NCI-H774 (cell line): ENCODE data around the gene IRF4.

Experiments
- DNase-seq: peaks from one replicate; lab custom pipeline; 2025; lab: John Stamatoyannopoulos, UW

Gene IRF4

DNA sequence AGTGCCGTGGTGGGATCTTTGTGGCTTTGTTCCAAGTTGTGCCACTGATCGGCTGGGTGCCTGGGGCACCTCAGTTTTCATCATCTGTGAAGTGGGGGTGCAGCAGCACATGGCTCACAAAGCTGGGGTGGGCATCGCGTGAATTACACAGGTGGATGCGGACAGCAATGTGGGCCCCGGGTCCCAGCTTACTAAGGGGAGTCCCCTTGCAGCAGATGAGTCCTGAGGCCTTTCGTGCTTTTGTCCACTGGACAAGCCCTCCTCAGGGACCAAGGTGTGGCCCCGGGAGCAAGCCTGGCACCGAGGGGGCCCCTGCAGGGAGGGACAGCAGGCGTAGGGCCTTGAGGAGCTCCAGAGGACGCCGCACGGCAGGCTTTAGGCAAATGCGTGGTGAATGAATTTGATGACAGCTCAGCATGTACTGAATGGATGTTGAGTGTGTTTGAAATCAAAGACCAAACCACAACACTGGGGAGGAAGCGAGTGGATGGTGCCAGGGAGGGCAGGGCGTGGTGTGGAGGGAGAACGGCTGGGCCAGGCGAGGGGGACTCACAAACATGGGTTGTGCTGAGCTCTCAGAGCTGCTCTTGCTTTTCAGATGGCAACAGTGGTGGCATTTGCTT lies 53.2 kb downstream of the IRF4 start:
- no peak for DNase-seq

DNA sequence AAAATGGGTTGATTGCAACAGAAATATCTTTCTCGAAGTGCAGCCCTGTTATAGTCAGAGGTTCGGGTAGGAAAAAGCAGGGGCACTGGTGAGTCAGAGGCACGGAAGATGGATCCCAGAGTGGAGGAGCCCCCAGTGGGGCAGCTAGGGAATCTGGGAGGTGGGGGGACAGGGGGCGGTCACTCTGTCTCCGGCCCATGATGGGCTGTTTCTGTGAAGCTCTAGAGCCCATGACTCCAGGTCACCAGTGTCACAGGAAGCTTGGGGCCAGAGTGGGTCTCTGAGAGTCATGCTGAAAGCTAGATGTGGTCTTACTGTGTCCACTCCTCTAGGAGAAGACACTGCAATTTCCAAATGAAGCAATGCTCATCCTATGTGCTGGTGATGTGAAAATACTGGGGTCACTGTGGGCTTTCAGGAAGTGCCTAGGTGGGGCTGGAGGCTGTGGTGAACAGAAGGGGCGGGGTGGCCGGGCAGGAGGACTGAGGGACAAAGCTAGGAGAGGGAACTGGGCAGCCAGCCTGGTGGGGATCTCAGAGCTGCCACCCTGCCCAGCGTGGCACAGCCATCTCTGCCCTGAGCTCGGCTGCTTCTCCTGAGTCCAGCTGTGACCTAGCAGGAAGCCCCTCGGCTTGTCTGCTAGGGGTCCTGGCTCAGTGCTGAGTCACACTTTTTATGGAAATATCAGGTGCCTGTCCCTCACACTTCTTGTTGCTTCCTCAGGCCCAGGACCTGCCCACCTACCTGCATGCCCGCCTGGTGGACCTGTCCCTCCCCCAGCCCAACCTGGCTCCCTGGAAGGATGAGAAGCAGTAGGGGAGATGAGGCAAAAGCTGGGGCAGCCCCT lies 54.2 kb downstream of the IRF4 start:
- no peak for DNase-seq

DNA sequence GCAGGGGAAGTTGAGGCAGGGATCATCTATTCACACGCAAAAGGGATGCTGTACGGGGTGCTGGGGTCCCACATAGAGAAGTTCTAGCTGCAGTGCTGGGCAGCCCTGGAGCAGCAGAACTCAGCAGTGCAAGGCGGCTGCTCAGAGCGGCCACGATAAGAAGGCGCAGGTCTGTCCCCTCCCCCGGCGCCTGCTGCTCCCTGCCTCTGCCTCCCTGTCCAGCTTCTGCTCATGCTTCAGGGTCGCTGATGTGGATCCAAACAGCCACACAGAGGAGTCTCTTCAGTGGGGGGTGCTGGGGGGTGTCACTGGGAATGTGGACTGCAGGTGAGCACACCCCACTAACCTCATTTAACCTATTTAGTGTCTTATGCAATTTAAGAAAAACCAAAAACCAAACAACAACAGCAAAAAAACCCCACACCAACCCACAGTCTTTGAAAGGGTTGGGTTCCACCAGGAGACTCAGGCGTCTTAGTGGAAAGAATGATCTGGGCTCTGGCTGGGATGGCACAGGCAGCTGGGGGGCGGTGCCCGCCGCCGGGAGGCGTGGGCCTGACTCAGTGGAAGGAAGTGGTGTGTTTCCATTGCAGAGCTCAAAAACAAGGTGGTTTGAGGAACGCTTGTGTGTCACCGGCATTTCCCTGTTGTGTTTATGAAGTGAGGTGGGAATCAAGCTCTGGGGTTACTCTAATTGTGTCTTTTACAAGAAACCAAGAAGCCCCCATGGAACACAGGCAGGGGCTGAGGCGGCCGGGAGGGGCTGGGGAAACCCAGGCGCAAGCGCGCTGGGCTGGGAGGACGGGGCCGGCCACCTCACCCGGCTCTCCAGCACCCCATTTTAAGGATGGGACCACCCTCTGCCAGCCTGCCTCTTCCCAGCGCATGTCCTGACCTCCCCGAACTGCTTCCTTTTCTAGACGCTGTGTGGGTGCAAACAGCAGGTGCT lies 55.1 kb downstream of the IRF4 start:
- no peak for DNase-seq

DNA sequence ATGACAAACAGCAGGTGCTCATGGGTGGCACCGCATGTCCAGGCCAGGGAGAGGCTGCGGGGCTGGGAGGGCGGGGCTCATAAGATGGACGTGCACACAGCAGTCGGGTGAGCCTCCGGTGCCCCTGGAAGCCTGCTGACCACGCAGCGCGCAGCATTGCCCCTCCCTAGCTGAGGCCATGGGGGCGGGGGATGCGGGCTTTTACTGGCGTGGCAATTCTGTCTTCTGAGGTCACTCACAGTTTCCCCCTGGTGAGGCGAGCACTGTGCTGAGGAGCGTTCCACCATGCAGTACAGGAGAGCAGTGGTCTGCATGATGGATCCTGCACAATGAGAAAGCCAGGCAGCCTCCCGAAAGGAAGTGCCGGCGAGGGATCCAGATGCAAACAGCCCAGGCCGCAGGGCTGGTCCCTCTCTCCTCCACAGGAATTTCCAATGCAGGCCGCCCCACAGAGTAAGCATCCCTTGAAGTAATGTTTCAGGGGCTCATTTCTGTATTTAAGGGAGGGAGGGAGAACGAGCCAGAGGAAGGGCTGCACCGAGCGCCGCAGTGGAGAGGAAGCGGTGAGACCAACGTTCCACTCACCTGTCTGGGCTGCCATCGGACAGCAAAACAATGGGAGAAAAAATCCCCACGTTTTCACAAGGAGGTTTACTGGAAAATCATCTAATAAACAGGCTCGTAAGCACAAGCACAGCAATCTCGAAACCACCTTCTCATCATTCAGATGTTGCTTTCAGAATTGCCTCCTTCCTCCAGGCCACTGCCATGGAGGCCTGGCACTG lies 56.0 kb downstream of the IRF4 start:
- no peak for DNase-seq

- DNase-seq, result no peak
These were observed 56.9 kb downstream of the IRF4 start for GRCh38 chr6:448296-449056.

DNA sequence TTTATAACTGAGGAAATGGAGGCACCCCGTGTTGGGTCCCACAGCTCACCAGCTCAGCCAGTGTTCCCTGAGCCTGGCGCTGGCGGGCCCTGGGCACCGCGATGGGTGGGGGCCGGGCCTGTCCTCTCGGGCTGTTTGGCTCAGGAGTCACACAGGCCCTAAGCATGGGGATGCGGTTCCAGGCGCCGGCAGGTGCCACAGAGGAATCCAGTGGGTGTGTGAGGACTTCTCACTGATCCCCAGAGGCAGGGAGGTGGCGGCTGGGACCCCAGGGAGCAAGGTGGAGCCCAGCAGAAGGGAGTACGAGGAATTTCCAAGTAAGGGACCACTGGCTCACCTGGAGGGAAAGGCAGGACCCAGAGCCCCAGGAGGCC lies 57.5 kb downstream of the IRF4 start:
- no peak for DNase-seq

DNA sequence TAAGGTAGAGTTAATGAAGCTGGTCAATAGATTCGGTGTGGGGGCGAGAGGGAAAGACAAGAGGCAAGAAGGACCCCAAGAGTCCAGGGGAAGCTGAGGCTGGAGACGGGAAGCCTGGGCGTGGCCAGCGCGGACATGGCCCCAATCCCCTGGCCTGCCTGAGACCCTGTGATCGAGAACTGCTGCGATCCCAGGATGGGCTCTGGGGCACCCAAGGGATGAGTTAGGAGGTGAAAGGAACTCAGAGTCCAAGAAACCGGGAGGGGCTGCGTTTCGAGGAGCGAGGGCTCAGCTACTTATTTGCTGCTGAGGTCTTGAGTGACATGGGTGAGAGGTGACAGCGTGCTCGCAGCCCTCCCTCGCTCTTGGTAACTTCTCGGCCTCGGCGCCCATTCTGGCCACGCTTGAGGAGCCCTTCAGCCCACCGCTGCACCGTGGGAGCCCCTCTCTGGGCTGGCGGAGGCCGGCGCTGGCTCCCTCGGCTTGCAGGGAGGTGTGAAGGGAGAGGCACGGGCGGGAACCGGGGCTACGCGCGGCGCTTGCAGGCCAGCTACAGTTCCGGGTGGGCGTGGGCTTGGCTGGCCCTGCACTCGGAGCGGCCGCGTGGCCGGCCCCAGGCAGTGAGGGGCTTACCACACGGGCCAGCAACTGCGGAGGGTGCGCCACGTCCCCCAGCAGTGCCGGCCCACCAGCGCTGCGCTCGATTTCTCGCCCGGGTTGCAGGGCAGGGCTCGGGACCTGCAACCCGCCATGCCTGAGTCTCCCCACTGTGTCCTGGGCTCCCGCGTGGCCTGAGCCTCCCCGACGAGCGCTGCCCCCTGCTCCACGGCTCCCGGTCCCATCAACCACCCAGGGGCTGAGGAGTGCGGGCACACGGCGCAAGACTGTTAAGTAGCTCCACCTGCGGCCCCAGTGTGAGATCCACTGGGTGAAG lies 58.2 kb downstream of the IRF4 start:
- no peak for DNase-seq

GRCh38 chr6:451336-451735 lies 59.8 kb downstream of the IRF4 start:
- DNase-seq, result no peak

DNA sequence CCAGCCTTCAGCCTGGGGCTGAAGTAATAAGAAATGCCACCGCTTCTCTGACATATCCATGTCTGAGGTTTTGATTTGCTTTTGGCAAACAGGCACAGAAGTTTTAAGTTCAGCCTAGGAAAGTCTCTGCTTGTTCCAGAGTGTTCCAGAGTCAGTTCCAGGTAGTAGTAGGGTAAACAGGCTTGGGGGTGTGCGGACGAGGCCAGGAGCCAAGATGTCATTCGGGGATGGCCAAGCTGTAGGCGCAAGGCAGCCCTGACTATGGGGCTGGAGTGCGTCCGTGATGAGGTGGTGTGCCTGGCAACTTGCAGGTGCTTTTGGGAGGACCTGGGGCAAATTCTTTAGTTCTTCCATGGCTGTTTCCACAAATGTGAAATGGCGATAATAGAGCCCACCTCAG lies 60.3 kb downstream of the IRF4 start:
- no peak for DNase-seq

DNA sequence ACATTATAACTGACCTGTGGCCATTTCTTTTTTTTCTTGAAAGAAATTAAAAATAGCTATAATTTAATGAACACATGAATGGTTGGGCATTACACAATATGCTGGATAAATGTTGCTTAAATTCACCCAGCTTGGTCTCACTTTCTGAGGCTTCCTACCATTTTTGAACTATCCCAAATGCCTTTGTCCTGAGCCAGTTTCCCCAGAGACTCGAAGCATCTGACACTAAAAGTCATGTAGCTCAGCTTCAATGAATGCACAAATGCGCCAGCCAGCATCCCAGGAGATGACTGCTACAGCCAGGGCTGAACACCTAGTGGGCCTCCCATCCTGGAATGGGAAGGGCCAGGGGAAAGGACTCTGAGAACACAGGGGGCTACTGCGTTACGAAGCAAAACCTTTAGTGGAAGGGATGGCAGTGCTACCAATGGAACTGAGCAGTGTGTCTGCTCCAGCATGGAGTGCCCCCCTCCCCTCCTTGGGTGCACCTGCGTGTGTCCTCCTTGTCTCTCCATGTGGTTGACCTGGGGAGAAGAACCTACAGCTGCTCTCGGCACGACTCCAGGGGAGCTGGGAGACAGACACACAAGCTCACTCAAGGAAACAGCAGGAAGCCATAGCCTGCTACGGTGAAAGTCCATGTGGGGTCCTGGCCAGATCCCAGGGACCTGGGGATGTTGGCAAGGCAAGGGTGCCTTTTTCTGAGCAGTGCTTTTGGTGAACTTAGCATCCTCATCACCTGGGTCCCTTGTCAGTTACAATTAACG lies 60.9 kb downstream of the IRF4 start:
- DNase-seq, result no peak

- no peak for DNase-seq
These were observed 61.6 kb downstream of the IRF4 start for GRCh38 chr6:453152-453551.

DNA sequence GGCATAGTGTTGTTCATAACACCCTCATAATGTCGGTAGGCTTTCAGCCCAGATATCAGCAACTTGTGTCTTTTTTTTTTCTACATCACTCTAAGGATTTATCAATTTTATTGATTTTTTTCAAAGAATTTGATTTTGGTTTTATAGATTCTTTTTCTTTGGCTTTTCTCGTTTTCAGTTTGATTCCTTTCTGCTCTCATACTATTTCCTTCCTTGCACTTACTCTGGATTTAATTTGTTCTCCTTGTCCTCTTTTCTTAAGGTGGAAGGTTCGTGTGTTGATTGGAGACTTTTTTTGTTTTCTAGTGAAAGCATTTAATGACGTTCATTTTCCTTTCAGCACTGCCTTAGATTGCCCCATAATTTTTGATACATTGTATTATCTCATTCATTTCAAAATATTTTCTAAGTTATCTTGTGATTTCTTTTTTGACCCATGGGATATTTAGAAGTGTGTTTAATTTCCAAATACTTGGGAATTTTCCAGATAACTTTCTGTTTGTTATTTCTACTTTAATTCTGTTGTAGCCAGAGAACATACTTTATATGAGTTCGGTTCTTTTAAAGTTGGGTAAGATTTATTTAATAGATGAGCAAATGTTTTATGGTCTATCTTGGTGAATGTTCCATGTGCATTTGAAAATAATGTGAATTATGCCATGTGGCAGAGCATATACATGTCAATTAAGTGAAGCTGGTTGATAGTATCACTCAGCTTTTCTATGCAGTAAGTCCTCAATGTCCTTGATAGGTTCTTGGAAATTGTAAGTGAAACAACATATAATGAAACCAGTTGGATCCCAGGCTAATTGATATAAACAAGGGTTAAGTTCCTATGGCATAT lies 62.8 kb downstream of the IRF4 start:
- no peak for DNase-seq

- no peak for DNase-seq
These were observed 63.5 kb downstream of the IRF4 start for GRCh38 chr6:455006-455585.

DNA sequence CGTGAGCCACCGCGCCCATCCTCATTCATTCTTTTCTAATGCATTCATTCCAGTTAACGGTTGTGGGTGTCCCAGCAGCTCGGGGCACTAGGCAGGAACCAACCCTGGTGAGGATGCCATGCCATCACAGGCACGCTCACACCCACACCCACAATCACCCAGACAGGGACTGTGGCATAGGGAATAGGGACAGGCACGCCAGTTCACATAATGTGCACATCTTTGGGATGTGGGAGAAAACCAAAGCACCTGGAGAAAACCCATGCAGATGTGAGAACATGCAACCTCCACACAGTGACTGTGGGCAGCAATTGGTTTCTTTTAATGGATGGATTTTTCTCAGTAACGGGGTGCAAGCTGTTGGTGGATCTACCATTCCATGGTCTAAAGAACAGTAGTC lies 64.3 kb downstream of the IRF4 start:
- DNase-seq, result no peak

GRCh38 chr6:456358-456867 lies 64.9 kb downstream of the IRF4 start:
- no peak for DNase-seq

- DNase-seq, result no peak
These were observed 65.3 kb downstream of the IRF4 start for GRCh38 chr6:456887-457286.
